GM10266 (cell line): ENCODE data around the gene IL17D.
A peak's percentile ranks its signal among the peaks of the same experiment; 100 is the strongest.

Experiments used
- DNase-seq: peaks from one replicate; pipeline ENCODE4 v3.0.0; 2012; ENCODE audit errors: extremely low spot score
- TF ChIP-seq, protein P1 (sequence below): IDR thresholded peaks from 2 replicates; pipeline ENCODE4 v1.5.1; 2012; ENCODE audit warnings: mild to moderate bottlenecking, low read depth; ENCODE audit not compliant: control insufficient read depth, insufficient read depth; ENCODE audit errors: missing control alignments

IL17D gene

DNA sequence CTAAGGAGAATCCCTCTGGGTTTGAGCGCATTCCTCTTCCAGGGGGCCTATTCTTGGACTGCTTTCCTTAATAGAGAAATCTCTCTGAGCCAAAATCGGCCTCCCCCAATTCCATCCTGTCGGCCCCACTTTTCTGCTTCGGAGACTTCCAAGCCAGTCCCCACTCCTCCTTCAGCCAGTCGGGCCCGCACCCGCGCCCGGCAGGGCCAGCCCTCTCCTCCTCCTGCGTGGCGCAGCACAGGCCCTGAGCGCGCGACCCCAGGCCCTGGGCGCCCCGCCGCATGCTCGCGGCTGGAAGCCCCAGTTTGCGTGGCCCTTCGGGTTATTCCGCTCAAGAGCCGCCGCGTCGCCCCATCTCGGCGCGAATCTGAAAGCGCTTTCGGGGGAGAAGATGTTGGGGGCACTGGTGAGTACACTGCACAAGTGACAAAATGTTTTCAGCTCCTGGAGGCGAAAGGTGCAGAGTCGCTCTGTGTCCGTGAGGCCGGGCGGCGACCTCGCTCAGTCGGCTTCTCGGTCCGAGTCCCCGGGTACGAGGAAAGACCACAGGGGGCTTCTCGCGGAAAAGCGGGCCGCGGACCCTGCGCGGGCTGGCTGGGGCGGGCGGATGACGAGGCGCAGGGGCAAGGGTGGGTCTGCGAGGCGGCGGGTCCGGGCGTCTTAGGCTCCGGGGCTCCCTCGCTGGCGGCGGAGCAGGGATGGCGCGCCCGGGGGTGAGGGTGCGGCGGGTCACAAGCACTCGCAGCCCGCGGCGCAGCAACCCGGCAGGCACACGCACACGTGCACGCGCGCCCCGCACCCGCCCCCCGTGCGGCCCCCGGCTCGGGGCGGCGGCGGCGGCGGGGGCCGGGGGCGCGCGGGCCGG, at the start of gene IL17D:
Gene IL17D, plus strand, starts transcription at position 785 of the 865 bp plus-strand sequence. CDS start 303 bp downstream, outside the sequence.
- TF ChIP-seq, protein P1, sequence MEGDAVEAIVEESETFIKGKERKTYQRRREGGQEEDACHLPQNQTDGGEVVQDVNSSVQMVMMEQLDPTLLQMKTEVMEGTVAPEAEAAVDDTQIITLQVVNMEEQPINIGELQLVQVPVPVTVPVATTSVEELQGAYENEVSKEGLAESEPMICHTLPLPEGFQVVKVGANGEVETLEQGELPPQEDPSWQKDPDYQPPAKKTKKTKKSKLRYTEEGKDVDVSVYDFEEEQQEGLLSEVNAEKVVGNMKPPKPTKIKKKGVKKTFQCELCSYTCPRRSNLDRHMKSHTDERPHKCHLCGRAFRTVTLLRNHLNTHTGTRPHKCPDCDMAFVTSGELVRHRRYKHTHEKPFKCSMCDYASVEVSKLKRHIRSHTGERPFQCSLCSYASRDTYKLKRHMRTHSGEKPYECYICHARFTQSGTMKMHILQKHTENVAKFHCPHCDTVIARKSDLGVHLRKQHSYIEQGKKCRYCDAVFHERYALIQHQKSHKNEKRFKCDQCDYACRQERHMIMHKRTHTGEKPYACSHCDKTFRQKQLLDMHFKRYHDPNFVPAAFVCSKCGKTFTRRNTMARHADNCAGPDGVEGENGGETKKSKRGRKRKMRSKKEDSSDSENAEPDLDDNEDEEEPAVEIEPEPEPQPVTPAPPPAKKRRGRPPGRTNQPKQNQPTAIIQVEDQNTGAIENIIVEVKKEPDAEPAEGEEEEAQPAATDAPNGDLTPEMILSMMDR: no peak
- DNase-seq: peak; percentile 78

GRCh38 chr13:20654156-20654555, 49.3 kb upstream of the IL17D start:
- DNase-seq: no peak
- TF ChIP-seq, protein P1: no peak

DNA sequence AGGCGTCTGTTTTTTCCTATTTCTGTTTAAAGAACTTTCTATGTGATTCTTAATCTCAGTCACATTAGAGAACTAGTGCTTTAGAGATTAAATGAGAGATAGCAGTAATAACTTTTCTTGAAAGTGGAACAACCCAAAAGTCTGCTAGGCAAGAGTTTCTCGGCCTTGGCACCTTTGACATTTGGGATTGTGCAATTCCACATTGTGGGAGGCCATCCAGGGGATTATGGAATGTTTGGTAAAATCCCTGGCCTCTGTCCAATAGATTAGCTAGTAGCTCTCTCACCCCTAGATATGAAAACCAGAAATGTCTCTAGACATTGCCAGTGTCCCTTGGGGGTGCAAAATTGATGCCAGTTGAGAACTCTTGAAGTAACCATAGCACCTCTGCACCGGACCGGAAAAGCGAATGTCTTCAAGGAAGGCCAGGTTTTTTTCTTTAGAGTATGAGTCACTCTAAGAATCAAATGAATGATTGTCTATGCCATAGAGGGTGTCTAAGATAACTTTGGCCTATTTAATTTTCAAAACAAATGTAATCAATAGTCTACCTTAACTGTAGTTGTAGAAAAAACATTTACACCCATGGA, 45.0 kb upstream of the IL17D start:
- TF ChIP-seq, protein P1: no peak
- DNase-seq: no peak

GRCh38 chr13:20664351-20664750, 39.1 kb upstream of the IL17D start:
- no peak for DNase-seq
- TF ChIP-seq, protein P1: no peak

DNA sequence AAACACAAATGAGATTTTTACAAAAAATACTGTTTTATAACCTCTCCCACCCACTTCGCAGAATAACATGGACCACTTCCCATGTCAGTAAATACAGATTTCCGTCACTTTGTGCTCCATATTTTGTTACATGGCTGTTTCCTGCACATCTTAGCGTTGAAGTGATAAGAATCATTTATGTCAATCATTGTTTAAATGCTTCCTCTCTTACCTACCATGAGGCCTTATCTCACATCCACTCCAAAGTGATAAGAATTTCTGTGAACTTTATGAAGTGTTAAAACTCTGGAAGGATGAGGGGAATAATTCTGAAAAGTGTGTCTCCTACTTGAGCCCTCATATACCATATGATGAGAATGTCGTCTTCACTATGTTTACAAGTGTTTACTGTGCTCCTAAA, 36.6 kb upstream of the IL17D start:
- no peak for DNase-seq
- TF ChIP-seq, protein P1: no peak

- TF ChIP-seq, protein P1: no peak
- no peak for DNase-seq
Observed at GRCh38 chr13:20667857-20668437, 35.6 kb upstream of the IL17D start.
